Fibroblast of the conjunctiva (primary cell): ENCODE data around the gene ITPRIPL1.

Source experiments
- DNase-seq: peaks from one replicate; pipeline ENCODE4 v3.0.0-alpha.2; 2010; ENCODE audit warnings: low read depth

The ITPRIPL1 gene

GRCh38 chr2:96323849-96324248 is 1.3 kb upstream of the ITPRIPL1 start:
- DNase-seq, result no peak

GRCh38 chr2:96324721-96325040 is 436 bp upstream of the ITPRIPL1 start:
- no peak for DNase-seq

GRCh38 chr2:96325884-96326255 is 753 bp downstream of the ITPRIPL1 start:
- DNase-seq, result no peak

GRCh38 chr2:96326564-96326963 is 1.4 kb downstream of the ITPRIPL1 start:
- no peak for DNase-seq

DNA sequence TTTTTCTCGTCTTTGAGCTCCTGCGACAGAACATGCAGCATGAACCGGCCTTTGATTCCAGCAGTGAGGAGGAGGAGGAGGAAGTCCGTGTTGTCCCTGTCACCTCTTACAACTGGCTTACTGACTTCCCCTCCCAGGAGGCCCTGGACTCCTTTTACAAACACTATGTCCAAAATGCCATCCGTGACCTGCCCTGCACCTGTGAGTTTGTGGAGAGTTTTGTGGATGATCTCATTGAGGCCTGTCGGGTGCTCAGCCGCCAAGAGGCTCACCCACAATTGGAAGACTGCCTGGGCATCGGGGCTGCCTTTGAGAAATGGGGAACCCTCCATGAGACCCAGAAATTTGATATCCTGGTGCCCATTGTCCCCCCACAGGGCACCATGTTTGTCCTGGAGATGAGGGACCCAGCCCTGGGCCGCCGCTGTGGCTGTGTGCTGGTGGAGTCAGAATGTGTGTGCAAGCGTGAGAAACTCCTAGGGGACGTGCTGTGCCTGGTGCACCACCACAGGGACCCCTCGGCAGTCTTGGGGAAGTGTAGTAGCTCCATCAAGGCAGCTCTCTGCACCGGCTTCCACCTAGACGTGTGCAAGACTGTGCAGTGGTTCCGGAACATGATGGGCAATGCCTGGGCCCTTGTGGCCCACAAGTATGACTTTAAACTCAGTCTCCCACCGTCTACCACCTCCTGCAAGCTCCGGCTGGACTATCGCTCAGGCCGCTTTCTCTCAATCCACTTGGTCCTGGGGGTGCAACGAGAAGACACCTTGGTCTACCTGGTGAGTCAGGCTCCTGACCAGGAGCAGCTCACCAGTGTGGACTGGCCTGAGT is 2.1 kb downstream of the ITPRIPL1 start:
- DNase-seq, result no peak

DNA sequence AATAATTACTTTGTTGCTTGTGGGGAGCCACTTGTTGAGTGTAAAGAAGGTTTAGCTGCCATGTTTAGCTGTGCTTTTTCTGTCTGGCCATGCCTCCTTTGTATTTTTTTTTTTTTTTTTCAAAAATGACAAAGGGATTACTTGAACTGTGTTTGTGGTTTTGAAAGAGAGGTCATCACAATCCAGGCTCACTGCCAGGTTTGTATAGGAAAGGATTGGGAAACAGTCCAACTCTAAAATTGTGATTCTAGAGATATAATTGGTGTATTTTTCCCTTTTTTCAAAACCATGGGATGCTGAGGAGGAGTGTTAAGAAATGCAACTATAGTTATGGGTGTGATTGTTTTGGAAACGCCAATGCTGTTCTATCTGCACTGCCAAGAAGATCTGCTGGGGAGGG is 4.3 kb downstream of the ITPRIPL1 start:
- peak; percentile 67 for DNase-seq

GRCh38 chr2:96329874-96330273 is 4.8 kb downstream of the ITPRIPL1 start:
- DNase-seq, result no peak

DNA sequence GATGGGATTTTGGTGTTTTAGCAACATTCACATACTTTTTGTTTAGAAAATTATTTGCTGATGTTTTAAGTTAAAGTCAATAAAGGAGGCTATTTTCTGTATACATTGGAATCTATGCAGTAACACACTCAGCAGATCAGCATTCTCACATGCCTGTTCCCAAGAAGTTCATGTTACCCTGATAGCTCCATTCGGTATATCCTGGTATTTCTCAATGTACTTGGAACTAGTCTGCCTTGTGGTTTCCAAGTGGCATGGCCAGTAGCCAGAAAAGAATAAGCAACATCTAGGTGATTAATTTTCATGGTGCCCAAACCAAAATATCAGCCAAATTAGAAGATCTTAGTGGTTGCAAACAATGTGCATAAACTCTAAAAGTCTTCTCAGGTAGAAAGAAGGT is 5.3 kb downstream of the ITPRIPL1 start:
- DNase-seq, result no peak

- DNase-seq, result no peak
Measured at GRCh38 chr2:96333708-96334107, 8.6 kb downstream of the ITPRIPL1 start.

DNA sequence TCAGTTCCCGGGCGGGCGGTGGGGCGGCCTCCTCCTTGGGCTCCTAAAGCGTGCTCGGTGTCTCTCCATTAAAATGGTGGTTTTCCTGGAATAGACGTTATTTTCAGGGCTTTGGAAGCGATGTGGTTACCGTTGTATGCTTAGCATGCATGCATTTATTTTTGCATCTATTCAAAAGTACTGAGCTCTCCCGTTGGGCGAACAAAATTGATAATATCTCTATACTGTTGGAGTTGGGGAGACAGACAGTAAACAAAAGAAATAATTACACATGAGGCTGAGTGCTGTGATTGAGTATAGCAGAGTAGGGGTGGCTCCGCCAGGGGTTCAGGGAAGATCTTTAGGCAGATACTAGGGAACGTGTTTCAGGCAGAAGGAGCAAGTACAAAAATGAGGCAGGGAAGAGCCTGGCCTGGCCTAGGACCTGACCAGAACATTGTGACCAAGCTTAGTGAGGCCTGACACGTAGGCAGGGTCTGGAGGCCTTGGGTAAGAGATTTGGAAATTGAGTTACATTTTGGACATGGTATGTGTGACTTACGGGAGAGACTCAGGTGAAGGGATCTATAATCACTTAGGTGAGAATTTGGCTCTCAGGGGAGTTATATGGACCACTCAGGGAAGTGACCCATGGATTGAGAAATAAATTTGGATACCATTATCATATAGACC is 11.1 kb downstream of the ITPRIPL1 start:
- DNase-seq, result no peak

DNA sequence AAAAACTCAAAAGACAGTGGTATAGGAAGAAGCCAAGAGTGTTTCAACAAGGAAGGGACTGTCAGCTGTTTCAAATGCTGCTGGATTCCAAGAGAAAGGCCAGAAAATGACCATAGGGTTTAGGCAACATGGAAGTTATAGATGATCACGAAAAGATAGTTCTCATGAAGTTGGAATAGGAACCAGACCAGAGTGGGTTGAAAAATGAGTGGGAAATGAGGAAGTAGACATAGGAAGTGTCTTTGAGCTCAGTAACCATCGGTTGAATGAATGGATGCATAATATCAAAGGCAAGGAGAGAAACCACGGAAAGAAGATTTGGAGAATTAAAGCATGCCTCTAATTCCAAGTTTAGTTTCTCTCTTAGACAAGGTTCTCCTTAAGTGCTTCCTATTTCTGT is 11.8 kb downstream of the ITPRIPL1 start:
- DNase-seq, result no peak

- DNase-seq, result no peak
Measured at GRCh38 chr2:96340493-96341414, 15.6 kb downstream of the ITPRIPL1 start.

DNA sequence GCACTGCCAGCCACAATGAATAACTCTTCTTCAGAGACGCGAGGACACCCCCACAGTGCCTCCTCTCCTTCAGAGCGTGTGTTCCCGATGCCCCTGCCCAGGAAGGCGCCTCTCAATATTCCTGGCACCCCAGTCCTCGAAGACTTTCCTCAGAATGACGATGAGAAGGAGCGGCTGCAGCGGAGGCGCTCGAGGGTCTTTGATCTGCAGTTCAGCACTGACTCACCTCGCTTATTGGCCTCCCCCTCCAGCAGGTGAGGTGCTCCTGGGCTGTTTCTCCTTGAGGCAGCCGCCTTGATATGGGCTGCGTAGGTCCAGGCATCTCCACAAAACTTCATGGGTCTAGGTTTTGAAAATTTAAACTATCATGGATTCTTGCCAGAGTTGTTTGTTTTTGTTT is 16.5 kb downstream of the ITPRIPL1 start:
- DNase-seq, result no peak

DNA sequence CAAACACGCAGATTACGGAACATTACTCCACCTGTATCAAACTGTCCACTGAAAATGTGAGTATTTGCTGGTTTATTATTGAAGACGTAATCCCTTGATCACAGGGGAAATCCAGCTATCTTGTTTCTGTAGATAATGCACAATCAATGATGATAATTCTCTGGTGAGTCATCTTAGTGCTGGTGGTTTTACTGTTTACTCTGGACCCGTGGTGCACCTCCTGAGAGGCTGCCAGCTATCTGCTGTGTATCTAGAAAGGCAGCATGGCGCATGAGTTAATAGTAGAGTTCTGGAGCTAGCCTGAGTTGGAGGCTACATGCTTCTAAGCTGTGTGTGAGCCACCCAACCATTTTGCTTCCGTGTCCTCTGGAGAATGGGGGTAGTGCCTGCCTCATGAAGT is 17.0 kb downstream of the ITPRIPL1 start:
- peak; percentile 31 for DNase-seq

DNA sequence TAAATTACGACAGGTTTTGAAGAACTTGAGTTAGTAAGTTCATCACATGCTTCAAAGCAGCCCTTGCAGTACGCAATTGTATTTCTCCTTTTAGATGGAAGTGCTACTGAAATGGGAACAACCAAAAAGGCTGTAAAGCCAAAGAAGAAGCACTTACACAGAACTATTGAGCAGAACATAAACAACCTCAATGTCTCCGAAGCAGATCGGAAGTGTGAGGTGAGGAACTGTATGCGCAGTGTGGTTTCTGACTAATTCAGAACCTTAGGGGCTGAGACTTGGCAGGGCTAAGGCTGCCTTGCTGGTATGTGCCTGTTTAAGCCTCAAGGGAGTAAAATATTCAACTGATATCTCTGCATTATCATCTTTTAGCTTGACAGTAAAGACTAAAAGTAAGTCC is 18.9 kb downstream of the ITPRIPL1 start:
- DNase-seq, result no peak

GRCh38 chr2:96345438-96345837 is 20.3 kb downstream of the ITPRIPL1 start:
- DNase-seq, result no peak

DNA sequence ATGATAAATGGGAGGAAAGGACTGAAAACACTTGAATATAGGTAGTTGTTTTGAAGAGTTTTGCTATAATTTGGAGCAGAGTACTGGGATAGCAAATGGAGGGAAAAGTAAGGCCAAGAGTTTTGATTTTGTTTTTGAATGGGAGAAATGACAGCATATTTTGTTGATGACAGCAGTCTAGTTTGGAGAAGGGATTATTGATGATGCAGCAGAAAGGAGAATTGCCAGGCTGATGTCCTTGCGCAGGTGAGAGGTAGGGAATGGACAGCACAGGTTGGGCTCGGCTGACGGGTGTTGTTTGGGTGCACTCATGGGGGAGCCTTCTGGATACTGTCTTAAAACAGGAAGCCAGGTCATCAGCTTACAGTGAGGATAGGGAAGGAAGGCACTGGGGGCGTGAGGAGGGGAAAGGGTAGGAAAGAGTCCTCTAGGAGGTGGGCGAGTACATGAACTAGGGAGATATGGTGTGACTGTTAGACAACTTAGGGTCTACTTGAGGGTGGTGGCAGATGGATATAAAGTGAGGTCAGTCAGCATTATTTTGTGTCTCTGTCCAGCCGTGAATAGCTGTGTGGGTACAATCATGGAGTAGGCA is 20.8 kb downstream of the ITPRIPL1 start:
- no peak for DNase-seq

DNA sequence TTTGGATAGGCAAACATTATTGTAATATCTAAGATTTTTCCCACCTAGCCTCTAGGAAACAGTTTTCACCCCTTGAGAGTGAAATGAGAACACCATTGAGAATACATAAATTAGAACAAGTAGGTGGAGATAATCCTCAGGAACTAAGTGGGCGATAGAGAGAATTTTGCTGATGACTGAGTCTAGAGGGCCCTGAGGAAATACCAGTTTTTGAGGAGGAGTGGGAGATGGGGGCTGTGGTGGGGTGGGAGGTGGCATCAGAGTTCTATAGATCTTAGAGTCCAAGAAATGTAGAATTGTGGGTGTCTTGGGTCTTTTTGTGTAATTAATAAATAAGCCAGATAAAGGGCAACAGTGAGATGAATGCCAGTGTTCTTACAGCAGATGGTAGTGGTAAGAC is 22.3 kb downstream of the ITPRIPL1 start:
- DNase-seq, result no peak

GRCh38 chr2:96353032-96353561 is 28.0 kb downstream of the ITPRIPL1 start:
- DNase-seq, result peak; percentile 33

DNA sequence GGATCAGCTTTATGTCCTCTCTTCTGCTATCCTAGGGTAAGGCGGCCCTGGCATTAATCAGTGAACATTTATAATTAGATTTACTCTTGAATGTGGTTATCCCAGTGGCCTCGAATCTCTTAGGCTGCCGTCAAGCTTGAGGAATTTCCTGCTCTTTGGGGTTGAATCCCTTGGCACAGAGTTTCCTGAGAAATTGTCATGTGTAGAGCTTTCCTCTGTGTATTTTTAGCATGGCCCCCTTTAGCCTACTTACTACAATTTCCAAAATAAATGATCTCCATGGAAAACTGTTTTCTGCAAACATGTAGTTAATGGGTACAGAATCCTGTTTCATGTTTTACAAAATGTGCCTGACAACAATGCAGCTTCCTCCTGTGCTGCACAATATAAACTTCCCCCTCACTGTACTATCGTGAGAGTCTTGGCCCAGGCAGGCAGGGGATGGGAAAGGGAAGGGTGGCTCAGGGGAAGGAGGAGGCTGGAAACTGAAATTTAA is 28.5 kb downstream of the ITPRIPL1 start:
- peak; percentile 65 for DNase-seq

- DNase-seq, result no peak
Measured at GRCh38 chr2:96354492-96354891, 29.4 kb downstream of the ITPRIPL1 start.

DNA sequence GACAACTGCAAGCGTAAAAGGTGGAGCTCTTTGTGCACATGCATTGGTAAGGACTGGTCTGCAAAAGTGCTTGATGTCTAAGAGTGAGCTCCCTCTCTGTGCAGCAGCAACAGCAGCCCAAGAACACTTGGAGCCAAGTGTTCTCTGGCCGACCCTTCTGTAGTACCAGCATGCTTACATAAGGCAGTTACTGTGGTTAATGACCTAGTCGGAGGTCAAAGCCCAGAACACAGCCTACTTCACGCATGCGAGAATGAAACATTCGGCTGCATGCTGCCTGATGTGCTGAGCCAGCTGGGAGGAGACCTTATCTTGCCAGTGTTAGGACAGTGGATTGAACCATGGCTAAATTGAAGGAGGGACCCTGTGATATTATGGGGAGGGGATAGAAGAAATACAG is 31.8 kb downstream of the ITPRIPL1 start:
- DNase-seq, result no peak
